ENCODE data around the gene MICAL2.

The MICAL2 gene

DNA sequence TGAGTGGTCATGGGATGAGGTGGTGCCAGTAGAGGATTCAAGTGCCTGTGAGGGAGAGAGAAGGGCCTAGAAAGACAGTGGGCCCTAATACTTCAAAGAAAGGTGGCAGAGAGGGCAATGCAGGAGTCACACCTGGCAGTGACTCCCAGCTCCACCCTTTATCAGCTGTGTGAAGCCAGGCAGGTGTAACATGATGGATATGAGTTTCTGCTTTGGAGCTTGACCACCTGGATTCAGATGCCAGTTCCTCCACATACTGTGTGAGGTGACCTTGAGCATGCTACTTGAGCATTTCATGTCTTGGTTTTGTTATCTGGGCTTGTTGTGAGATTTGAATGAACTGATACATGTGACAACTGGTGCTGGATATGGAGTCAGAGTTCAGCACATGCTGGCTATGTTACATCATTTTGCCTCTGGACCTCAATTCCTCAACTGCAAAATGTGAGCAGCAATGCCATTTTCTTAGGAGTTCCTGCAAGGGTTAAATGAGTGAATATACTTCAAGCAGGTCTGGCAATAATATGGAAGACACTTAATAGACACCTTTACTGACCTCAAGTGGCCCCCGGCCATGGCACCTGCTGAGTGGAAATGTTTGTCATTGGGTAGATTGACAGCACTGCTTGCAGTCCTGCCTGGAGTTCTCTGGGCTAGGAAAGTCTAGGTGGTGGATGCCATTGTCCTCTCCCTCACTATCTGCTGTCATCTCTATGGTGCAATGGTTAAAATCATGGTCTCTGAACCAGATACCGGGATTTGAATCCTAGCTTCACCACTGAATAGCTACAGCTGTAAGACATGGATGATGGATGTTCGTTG is 83.3 kb downstream of the MICAL2 start:
- DNase-seq = no peak

DNA sequence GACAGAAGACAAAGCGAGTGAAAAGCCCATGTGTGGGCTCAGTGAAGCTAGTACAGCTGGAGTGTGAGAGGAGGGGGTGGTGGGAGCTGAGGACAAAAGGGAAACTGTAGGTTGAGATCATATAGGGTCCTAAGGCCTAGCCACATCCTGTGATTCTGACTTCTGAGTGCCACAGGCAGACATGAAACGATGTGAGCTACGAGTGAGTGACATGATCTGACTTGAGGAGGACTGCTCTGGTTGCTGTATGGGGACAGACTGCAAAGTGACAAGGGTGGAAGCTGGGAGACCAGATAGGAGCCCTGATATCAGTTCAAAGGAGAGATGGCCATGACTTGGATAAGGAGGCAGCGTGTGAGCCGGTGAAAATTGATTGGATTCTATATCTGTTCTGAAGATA is 85.4 kb downstream of the MICAL2 start:
- DNase-seq = no peak

DNA sequence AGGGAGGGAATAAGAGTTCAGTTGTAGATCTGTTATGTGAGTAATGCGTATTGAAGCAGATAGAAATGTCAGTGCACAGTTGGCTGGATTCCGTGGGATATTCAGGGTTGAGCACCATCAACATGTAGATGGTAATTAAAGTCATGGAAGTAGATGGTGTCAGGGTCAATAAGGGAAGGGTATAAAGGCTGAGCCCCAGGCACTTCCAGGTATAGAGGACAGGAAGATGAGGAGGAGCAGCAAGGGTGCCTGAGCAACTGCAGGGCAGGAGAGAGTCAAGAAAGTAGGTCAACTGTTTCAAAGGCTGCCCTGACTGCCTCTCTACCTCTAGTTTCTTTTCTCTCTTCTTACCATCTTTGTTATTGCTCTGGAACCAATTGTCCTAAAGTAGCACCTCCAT is 85.9 kb downstream of the MICAL2 start:
- no peak for DNase-seq

DNA sequence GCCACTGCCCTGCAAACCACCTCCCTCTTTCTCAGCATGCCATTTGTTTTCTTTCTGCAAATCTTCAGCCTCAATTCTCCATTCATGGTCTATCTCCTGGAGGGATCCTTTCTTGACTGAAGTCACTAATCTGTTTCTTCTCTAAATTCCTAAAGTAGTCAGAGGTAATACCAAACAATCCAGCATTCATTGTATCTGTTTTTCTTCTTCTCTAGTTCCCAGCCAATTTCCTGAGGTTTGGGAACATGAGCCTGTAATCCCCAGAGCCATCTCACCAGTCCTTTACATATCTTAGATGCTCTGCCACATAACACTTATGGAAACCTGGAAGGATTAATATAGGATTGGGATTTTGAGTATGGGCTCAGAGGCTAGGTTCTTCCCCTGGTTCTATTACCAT is 86.5 kb downstream of the MICAL2 start:
- no peak for DNase-seq

DNA sequence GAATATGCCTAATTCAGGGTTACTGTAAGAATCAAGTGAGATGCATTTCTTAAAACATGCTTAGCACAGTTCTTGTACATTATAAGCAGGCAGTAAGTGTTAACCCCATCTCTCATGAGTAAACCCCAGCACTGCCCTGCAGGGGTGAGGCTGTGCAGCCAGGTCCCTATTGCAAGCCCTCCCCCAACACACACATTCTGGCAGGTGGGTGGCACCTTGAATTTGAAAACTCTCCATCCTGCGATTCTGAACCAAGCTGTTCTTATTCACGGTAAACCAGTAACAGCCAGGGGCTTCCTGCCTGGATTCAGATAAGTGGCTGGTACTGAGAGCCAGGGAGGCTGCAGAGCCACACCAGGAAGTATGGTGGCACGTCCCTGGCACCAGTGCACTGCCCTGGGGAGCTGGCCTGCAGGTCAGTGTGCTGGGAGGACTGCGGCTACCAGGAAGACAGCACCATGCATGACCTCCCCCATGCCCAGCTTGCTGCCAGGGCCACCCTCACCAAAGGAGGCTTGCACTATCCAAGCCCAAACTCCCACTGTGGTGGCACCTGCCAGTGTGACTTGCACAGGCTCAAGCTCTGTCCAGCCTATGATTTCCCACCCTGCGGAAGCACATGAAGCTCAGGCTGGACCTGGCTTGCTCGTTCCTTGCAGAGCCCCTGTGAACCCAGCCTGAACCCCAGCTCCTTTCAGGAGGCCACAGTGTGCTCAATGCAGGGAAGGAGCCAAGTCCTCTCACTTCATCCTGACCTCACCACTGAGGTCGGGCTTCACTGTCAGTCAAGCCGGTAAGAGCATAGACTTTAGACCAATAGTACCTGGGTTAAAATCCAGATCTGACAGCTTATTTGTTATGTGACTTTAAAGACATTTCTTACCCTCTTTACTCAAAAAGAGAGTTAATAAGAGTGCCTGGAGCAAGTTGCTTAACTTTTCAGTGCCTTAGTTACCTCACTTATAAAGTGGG is 88.1 kb downstream of the MICAL2 start:
- no peak for DNase-seq

DNA sequence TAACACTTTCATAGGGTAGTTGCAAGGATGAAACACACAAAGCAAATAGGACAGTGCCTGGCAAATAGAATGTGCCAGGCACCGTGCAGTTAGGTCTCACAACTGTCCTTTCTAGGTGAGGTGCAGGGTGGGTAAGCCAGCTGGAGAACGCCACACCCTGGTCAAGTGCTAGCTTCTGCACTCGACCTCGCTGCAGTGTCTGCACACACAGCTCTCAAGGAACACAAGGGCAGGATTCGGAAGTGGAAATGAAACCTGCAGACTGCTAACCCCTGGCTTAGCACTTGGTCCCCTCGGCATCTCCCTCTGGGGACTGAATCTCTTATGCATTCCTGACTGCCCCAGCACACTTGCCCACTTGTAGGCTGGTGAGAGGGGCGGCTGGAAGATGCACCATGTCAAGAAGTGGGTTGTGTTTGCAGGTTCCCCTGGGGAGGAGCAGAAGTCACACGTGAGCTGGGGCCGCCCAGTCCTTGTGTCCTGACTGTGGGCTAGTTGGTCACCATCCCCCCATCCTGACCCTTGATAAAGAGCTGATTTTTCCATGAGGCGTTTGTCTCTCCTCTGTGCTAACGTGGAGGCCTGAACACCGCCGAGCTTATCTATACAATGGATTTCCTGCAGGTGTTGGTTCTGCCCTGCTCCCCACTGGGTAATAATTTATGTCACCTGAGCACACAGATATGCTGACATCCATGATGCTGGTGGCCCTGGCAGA is 89.0 kb downstream of the MICAL2 start:
- DNase-seq = no peak

DNA sequence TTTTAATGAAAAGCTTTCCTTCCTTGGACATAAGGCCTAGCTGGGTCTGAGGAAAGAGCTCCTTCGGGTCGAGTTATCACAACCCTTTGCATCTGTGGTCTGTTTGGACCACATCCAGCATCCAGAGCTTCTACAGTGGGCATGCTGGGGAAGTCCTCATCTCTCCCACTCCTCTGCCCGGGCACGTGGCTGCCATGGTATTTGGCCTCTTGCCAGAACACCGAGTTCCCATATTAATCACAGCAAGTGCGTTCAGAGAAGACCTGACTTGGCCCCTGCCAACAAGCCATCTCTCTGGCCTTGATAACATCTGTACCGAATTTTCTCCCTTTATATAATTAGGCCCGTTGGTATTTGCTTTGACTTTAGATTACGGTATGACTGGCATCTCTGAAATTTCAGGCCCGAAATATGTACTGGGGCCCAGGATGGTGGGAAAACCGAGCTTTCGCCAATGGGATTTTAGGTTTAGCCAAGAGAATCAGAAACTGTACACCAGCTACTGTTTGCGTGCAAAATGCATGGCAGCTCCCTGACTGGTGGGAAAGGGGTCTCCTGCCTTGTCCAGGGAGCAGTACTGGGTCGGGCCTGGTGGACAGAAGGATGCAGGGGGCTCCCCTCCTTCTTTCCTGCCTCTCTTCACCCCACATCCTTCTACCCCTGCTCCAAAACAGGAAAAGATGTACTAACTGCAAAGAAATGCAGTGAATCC is 90.0 kb downstream of the MICAL2 start:
- no peak for DNase-seq

DNA sequence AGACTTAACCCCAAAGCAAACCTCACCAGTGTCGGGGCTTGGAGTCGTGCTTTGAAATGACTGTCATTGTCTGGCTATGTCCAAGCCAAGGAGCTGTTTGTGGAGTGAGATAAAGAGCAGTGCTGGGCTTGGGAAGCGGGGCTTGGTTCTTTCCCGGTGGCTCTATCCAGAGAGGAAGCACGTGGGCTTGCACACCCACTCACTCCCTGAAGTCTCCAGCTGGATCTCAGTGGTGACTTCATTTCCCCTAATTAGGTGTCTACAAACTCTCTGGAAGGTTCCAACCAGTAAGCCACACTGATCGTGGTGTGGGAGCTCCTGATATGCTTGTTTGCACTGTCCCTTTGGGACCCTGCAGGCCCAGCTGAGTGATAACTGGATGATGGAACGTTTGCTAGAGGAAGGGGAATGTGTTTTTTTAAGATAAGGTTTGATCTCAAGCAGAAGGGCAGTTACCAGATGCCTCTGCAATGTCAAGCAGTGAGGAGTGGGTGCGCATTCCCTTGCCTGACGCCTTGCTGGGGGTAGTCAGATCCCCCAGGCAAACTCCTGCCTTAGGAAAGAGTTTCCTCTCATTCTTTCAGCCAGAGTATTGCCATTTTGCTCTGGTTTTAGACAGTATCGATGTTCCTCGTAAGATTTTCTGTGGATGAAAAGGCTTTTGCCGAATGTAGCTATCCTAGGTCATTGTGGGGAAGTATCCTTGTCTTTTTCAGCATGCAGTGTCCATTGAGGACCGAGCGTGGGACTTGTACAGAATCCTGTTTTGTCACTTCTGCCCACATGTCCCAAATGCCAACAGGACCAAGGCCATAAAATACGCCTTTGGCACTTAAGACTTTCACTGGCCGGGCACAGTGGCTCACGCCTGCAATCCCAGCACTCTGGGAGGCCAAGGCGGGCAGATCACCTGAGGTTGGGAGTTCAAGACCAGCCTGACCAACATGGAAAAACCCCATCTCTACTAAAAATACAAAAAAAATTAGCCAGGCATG is 90.9 kb downstream of the MICAL2 start:
- DNase-seq = no peak

DNA sequence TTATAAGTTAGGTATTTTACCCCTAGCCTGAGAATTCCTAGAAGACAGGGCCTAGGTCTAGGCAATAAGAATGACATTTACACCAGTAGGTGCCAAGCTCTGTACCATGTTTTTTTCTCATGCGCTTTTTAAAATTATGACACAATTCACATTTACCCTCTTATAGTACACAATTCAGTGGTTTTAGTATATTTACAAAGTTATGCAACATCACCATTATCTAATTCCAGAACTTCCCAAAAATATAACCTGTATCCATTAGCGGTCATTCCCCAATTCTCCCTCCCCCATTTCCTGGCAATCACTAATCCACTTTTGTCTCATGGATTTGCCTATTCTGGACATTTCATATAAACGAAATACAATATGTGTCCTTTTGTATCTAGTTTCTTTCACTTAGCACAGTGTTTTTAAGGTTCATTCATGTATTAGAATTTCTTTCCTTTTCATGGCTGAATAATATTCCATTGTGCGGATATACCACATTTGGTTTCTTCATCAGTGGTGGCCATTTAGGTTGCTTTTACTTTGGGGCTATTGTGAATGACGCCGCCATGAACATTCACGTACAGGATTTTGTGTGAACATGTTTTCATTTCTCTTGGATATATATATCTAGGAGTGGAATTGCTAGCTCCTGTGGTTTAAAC is 92.4 kb downstream of the MICAL2 start:
- no peak for DNase-seq

DNA sequence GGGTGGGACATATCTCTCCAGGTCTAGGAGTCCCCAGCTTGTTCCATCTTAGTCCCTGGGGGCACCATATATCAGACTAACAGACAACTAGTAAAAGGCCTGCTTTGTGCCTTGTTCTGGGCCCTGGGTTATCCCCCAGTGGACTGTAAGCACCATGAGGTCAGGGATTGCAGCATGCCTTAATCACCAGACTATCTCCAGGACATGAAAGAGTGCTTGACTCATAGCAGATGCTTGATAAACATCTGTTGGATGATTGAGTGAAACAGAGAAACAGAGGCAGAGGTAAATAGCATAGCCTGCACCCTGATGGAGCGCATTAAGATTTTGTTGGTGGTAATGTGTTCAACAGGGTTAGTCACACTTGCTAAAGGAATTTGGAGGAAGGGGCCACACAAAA is 94.1 kb downstream of the MICAL2 start:
- no peak for DNase-seq

DNA sequence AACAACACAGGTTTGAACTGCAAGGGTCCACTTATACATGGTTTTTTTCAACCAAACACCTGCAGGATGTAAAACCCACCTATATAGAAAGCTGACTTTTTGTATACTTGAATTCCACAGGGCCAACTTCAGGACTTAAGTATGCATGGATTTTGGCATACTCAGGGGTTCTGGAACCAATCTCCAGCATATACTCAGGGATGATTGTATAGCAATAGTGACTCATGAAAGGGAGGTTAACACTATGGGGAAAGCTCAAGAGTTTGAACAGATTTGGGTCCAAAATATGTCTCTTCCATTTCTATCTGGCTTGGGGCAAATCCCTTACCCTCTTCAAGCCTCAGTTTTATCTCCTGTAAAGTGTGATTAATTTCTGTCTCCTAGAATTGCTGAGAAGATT is 94.9 kb downstream of the MICAL2 start:
- DNase-seq = no peak

DNA sequence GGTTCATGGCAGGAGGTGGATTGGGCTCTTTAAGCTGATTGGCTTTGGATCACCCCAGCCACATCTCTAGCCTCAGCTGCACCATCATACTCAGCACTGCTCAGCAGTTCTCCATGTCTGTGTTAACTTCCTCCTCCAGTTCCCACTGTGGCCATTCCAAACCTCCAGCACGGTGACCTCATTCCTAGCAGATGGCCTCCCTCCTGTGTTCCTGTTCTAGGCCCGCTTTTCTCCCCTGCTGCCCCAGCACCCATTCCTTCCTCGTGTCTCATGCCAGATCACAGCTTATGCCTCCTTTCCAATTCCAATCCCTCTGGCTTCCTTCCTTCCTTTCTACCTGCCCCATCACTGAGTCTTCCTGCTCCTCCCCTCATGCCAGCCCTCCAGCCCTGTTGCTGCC is 96.1 kb downstream of the MICAL2 start:
- no peak for DNase-seq

DNA sequence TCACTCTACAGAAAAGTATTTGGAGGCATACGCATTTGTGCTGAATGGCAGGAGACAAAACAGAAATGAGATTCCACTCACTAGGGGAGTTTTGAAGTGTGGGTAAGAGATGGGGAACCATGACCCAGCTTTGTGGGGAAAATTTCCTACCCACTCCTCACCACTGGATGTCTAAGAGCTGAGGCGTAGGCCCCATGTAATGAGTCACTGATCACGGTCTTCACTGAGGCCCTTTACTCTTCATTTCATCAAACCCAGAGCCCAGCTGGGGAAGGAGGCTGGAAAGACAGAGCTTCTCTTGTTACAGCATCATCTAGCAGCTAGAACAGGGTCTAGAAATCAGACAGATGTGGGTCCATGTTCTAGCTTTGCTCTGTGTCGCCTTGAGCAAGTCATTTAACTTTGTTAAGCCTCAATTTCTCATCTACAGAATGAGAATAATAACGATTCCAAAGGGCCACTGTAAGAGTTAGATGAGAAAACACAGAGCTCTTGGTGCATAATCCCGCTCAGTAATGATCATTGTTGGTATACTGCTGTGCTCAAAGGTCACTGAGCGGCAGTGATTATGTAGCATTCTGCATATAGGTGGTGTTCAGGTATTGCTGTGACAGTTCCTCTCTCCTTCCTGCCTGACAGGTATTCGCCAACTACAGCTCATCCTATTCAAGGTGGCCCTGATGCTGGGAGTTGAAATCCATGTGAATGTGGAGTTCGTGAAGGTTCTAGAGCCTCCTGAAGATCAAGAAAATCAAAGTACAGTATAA is 97.2 kb downstream of the MICAL2 start:
- DNase-seq = no peak

DNA sequence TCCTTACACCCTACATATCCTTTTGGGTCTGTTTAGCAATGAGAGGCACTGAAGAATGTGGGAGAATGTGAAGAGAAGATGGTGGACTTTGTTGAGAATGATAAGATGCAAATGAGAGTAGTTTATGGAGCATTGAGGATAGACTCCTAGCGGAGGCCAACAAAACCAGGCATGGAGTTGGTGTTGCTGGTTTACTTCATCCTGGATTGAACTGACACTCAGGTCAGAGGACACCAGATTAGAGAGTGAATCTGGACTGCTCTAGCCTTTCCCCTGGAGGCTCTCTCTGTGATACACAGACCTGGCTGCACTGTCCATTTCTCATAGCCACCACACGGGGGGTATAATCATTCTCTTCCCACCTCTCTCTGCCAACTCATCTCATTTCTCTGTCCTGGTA is 98.7 kb downstream of the MICAL2 start:
- DNase-seq = no peak

DNA sequence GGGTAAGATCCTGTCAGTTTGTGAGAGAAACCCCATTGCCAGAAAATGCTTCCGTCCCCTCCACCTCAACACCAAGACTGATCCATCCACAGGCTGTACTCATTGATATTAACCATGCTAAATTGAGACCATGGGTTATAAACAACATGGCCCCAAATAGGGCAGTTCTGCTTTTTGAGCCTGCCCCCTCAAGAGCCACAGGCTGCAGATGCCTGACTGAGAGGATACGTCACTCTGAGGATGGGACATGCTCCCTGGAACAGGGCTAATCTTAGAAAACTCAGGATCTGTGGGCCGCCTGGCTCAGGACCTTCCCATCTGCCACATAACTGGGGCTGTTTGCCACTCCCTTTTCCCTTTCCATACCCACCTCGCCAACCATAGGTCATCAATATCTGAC is 99.8 kb downstream of the MICAL2 start:
- no peak for DNase-seq

DNA sequence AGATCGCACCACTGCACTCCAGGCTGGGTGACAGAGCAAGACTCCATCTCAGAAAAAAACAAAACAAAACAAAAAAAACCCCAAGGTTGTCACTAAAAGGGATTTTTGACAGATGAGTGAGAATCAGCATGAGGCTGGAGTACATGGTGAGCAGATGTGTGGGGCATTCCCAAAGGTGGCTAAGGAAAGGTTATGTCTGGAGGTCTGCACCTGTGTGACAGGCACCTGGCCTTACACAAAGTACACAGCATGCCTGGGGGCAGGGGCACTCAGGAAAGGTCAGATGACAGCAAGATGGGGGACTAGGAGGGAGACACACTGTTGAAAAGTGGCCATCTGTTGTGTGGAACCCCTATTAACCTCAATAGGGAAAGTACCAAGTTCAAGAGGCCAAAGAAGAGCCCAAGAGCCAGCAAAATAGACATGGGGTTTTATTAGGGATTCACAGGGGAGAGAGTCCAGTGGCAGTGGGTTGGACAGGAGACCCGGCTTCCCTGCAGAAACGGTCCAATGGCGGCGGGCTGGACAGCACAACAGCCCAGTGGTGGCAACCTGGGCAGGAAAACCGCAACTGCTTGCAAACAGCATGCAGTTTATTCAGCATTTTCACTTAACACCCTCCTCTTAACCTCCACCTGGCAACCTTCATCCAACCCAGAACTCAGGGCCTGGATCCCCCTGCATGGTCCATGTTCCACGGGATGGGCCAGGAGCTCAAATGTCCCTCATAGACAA is 101.1 kb downstream of the MICAL2 start:
- no peak for DNase-seq

DNA sequence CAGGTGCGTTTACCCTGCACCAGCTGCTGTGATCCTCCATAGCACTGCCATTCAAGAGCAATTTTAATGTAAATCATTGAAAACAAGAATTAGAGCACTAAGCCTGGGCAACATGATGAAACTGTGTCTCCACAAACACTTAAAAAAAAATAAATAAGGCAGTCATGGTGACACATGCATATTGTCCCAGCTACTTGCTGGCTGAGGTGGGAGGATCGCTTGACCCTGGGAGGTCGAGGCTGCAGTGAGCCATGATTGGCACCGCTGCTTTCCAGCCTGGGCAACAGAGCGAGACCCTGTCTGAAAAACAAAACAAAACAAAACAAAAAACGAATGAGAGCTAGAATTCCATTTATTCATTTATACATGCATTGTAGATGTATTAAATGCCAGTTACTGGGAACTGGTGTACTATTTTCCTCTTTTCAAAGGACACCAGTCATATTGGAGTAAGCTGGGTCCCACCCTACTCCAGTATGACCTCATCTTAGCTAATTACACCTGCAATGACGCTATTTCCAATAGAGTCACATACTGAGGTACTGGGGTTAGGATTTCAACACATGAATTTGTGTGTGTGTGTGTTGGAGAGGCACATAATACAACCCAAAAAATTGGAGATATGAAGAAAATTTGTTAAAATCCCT is 101.9 kb downstream of the MICAL2 start:
- no peak for DNase-seq

DNA sequence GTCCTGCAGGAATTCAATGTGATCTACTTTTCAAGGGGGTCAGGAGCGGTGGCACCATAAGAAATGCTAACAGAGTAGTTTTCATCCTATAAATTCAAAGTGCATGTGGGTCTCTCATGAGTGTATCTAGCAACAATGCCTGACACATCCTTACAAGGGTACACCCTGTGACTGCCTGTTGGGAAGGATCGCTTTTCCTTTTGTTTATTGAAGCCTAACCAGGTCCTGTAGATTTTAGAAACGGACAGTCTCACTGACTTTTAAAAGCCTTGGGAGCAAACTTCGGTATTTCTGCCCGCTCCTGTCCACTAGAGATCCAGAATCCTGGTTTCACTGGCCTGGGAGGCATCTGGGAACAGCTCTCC is 102.4 kb downstream of the MICAL2 start:
- no peak for DNase-seq

DNA sequence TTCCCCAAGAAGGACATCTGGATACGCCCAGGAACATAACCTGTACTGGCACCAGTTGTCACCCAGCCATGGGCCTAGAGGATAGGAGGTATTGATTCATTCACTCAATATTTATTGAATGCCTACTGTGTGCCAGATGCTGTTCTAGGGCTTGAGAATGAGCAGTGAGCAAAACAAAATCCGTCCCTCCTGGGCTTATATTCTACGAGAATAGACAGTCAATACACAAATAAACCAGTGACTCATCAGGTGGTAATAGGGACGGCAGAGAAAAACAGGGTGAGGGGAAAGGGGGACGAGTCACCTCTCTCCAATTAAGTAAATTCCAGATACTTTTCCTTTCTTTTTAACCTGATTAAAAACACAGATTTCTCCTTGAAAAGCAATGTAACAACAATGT is 103.5 kb downstream of the MICAL2 start:
- DNase-seq = no peak
